Measurements from ENCODE around the gene PES1. TPM values are rescaled to one million over a fixed set of nuclear protein-coding genes. Genes with fewer than 3 reads are reported as not detected.

The PES1 gene
- total RNA-seq, 1 donor from 2014 or later, result 97.5 TPM

DNA sequence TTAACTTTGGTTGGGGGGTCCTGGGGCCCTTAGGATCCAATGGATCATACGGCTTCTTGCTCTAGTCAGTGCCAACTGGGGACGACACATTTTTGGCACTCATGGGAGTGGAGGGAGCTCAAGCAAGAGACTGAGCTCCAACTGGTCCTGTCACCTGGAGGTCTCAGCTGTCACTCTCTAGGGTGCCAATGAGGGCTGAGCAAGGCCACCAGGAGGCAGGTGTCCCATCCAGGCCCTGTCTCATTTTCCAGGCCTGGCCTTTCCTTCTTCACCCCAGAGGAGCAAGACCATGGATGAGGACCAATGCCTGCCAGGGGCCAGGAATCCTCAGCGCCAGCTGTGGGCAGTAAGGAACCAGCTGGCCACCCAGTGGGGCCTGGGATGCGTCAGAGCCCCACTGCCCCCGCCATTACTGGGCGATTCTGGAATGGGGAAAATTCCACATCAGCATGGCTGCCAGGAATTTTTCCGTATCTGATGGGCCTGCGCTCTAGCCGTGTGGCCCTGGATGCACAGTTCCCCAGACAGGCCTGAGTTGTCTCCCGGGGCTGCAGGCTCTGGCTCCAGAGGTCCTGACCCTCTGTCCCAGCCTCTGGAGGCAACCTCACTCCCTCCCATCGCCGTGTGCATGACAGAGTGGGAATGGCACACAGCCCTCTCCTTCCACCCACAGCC, 16.6 kb downstream of the PES1 start:
- DNase-seq (ENCODE audit: low read depth), result no peak
- H3K4me3 ChIP-seq (ENCODE audit: low read depth, low read length), result peak overlapping the region; percentile 18
- peak; percentile 31 for TF ChIP-seq CTCF (conservative IDR thresholded peaks at IDR 0.05; ENCODE audit: low read depth, low read length)

GRCh38 chr22:30574095-30574981, 17.4 kb downstream of the PES1 start, which contains the start of gene GAL3ST1:
TSS of gene GAL3ST1 (minus strand) at chr22:30574665. CDS start at chr22:30557392, 17,273 bp downstream.
- no peak for DNase-seq (ENCODE audit: low read depth)
- no peak for TF ChIP-seq CTCF (conservative IDR thresholded peaks at IDR 0.05; ENCODE audit: low read depth, low read length)
- H3K4me3 ChIP-seq (ENCODE audit: low read depth, low read length), result peak within 1 kb of the TSS; percentile 56

DNA sequence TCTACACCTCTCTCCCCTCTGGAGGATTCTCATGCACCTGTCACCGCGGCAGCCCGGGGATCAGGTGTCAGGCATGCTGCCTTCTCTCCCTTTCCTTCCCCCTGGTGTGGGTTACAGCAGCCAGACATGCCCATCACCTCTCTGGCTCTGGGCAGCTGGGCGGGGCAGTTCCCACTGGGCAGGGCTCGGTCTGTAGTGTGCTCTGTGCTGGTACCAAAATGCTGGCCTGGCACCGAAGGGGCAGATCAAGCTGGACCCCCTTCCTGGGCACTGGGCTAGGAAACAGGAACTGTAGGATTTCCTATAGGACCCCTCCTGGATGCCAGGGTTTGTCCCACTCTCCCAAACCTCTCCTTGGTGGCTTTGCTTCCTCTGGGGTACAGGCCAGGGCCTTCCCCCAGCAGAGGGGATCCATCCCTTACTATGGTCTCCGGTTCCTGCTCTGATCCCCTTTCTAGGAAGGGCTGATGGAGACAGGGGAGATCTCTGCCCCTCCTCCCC, 18.1 kb downstream of the PES1 start:
- DNase-seq (ENCODE audit: low read depth), result no peak
- peak overlapping the region; percentile 56 for H3K4me3 ChIP-seq (ENCODE audit: low read depth, low read length)
- no peak for TF ChIP-seq CTCF (conservative IDR thresholded peaks at IDR 0.05; ENCODE audit: low read depth, low read length)

GRCh38 chr22:30572840-30573593, 18.7 kb downstream of the PES1 start:
- H3K4me3 ChIP-seq (ENCODE audit: low read depth, low read length), result peak overlapping the region; percentile 56
- DNase-seq (ENCODE audit: low read depth), result no peak
- no peak for TF ChIP-seq CTCF (conservative IDR thresholded peaks at IDR 0.05; ENCODE audit: low read depth, low read length)

GRCh38 chr22:30572210-30572609, 19.5 kb downstream of the PES1 start:
- peak overlapping the region; percentile 31 for H3K4me3 ChIP-seq (ENCODE audit: low read depth, low read length)
- DNase-seq (ENCODE audit: low read depth), result no peak
- TF ChIP-seq CTCF (conservative IDR thresholded peaks at IDR 0.05; ENCODE audit: low read depth, low read length), result no peak

DNA sequence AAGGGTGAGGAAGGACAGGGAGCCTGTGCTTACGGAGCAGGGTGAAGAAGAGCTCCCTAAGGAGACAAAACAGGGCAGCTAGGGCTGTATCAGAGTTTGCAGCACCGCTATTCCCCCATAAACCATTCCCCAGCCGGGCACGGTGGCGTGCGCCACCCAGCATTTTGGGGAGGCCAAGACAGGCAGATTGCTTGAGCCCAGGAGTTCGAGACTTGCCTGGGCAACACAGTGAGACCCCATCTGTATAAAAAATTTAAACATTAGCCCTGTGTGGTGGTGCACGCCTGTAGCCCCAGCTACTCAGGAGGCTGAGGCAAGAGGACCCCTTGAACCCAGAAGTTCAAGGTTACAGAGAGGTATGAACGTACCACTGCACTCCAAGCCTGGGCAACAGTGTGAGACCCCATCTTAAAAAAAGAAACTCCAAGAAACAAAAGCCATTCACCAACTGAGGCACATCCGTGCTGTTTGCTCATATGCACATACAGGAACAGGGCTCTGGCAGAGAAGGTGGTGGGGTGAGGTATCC, 22.0 kb downstream of the PES1 start:
- no peak for TF ChIP-seq CTCF (conservative IDR thresholded peaks at IDR 0.05; ENCODE audit: low read depth, low read length)
- H3K4me3 ChIP-seq (ENCODE audit: low read depth, low read length), result no peak overlapping the region
- DNase-seq (ENCODE audit: low read depth), result no peak

All from epithelial cell of proximal tubule (primary cell).